Measurements from ENCODE around the gene SPATA31D4.

SPATA31D4 gene

GRCh38 chr9:81953096-81953495 is 24.9 kb downstream of the SPATA31D4 start:
- H3K27ac Mint-ChIP-seq, result no peak overlapping the region
- H3K4me3 Mint-ChIP-seq, result no peak overlapping the region
- H3K36me3 Mint-ChIP-seq (ENCODE audit: low read depth), result peaks cover 18% of the 10 kb centered on the region
- H3K4me1 Mint-ChIP-seq, result no peaks in the 10 kb centered on the region
- TF ChIP-seq, protein P1, sequence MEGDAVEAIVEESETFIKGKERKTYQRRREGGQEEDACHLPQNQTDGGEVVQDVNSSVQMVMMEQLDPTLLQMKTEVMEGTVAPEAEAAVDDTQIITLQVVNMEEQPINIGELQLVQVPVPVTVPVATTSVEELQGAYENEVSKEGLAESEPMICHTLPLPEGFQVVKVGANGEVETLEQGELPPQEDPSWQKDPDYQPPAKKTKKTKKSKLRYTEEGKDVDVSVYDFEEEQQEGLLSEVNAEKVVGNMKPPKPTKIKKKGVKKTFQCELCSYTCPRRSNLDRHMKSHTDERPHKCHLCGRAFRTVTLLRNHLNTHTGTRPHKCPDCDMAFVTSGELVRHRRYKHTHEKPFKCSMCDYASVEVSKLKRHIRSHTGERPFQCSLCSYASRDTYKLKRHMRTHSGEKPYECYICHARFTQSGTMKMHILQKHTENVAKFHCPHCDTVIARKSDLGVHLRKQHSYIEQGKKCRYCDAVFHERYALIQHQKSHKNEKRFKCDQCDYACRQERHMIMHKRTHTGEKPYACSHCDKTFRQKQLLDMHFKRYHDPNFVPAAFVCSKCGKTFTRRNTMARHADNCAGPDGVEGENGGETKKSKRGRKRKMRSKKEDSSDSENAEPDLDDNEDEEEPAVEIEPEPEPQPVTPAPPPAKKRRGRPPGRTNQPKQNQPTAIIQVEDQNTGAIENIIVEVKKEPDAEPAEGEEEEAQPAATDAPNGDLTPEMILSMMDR (IDR thresholded peaks at IDR 0.05; ENCODE audit: unreplicated experiment in 3 of 3), result no peak
- peaks cover 34% of the 10 kb centered on the region for H3K9me3 Mint-ChIP-seq
- H3K27me3 Mint-ChIP-seq (ENCODE audit: low read depth), result no peaks in the 10 kb centered on the region

DNA sequence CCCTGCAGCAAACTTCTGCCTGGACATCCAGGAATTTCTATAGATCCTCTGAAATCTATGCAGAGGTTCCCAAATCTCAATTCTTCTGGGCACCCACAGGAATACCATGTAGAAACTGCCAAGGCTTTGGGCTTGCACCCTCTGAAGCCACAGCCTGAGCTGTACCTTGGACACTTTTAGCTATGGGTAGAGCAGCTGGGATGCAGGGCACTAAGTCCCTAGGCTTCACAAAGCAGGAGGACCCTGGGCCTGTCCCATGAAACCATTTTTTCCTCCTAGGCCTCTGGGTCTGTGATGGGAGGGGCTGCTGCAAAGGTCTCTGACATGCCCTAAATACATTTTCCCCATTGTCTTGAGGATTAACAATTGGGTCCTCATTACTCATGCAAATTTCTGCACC is 27.4 kb downstream of the SPATA31D4 start:
- H3K4me1 Mint-ChIP-seq, result no peaks in the 10 kb centered on the region
- peaks cover 18% of the 10 kb centered on the region for H3K36me3 Mint-ChIP-seq (ENCODE audit: low read depth)
- TF ChIP-seq, protein P1 (IDR thresholded peaks at IDR 0.05; ENCODE audit: unreplicated experiment in 3 of 3), result no peak
- H3K9me3 Mint-ChIP-seq, result peaks cover 34% of the 10 kb centered on the region
- H3K4me3 Mint-ChIP-seq, result no peak overlapping the region
- no peak overlapping the region for H3K27ac Mint-ChIP-seq
- H3K27me3 Mint-ChIP-seq (ENCODE audit: low read depth), result no peaks in the 10 kb centered on the region

DNA sequence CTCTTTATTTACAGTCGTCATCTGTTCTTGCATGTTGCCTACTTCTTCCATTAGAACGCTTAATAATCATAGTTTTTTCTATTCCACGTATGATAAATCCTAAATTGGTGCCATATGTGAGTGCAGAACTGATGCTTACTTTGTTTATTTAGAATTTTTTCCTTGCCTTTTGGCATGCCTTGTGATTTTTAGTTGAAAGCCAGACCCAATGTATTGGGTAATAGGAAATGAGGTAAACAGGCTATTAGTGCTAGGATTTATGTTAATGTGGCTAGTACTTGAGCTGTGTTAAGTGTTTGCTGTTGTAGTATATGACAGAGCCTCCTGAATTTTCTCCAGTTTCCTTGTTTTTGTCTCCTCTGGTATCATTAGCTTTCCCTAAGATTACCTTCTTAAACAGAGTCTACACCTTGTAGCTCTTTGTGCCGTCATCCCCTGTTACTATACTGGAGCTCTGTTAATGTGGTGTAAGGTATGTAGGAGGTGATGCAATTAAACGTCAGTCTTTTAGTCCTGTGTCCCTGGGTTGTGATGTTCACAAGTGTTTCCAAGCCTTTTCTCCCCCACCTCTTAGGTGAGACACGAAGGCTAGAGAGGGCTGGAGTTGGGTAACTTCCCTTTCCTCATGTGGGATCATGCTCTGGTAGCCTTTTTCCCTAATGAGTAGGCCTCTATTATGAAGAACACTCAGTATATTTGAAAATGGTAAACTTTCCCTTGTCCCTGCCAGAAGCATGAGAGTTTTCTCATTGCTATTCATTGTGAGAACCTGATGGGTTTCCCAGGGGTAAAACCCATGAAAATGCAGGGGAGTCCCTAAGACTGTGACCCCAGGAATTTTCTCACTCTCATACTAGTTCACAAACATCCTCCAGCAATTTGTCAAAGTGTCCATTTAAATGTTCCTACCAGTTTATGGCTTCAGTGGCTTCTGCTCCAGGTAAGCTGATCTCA is 36.3 kb downstream of the SPATA31D4 start:
- TF ChIP-seq, protein P1 (IDR thresholded peaks at IDR 0.05; ENCODE audit: unreplicated experiment in 3 of 3), result no peak
- no peaks in the 10 kb centered on the region for H3K4me1 Mint-ChIP-seq
- H3K36me3 Mint-ChIP-seq (ENCODE audit: low read depth), result no peaks in the 10 kb centered on the region
- peaks cover 13% of the 10 kb centered on the region for H3K9me3 Mint-ChIP-seq
- H3K27ac Mint-ChIP-seq, result no peak overlapping the region
- peaks cover 6% of the 10 kb centered on the region for H3K27me3 Mint-ChIP-seq (ENCODE audit: low read depth)
- no peak overlapping the region for H3K4me3 Mint-ChIP-seq

- no peak overlapping the region for H3K27ac Mint-ChIP-seq
- peaks cover 13% of the 10 kb centered on the region for H3K9me3 Mint-ChIP-seq
- H3K36me3 Mint-ChIP-seq (ENCODE audit: low read depth), result no peaks in the 10 kb centered on the region
- H3K4me1 Mint-ChIP-seq, result no peaks in the 10 kb centered on the region
- H3K27me3 Mint-ChIP-seq (ENCODE audit: low read depth), result peaks cover 6% of the 10 kb centered on the region
- TF ChIP-seq, protein P1 (IDR thresholded peaks at IDR 0.05; ENCODE audit: unreplicated experiment in 3 of 3), result no peak
- no peak overlapping the region for H3K4me3 Mint-ChIP-seq
Measured at GRCh38 chr9:81968026-81968425, 39.8 kb downstream of the SPATA31D4 start.

DNA sequence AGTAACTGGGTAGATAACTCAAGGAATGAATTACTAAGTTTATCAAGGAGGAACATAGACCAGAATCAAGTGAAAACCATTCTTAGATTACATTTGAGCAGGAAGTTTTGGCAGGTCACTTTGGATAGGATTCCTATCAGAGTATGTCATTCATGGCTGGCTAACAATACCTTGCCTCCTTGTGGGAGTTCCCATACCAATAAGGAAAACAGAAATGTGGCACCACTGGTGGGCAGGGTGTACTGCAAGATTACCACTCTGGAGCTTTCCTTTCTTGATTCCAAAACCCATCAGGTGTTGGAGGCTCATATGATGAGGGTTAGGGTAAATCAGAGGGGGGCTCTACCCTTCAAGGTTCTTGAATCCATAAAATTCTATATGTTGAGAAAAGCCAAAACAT is 41.7 kb downstream of the SPATA31D4 start:
- no peak overlapping the region for H3K27ac Mint-ChIP-seq
- no peaks in the 10 kb centered on the region for H3K4me1 Mint-ChIP-seq
- H3K4me3 Mint-ChIP-seq, result no peak overlapping the region
- TF ChIP-seq, protein P1 (IDR thresholded peaks at IDR 0.05; ENCODE audit: unreplicated experiment in 3 of 3), result no peak
- no peaks in the 10 kb centered on the region for H3K36me3 Mint-ChIP-seq (ENCODE audit: low read depth)
- H3K9me3 Mint-ChIP-seq, result peaks cover 11% of the 10 kb centered on the region
- peaks cover 6% of the 10 kb centered on the region for H3K27me3 Mint-ChIP-seq (ENCODE audit: low read depth)

GRCh38 chr9:81971727-81972126 is 43.5 kb downstream of the SPATA31D4 start:
- TF ChIP-seq, protein P1 (IDR thresholded peaks at IDR 0.05; ENCODE audit: unreplicated experiment in 3 of 3), result no peak
- Mint-ChIP-seq H3K27me3 (ENCODE audit: low read depth) (peaks cover 6% of the 10 kb centered on the region), H3K4me3 (no peak overlapping the region), H3K9me3 (peaks cover 14% of the 10 kb centered on the region), H3K27ac (no peak overlapping the region), H3K4me1 (no peaks in the 10 kb centered on the region), H3K36me3 (ENCODE audit: low read depth) (no peaks in the 10 kb centered on the region)

All from nephron (organoid).